Measurements from ENCODE around the gene OCEL1. TPM values are rescaled to one million over a fixed set of nuclear protein-coding genes. Genes with fewer than 3 reads are reported as not detected.

OCEL1 gene
- total and polyA plus RNA-seq, 2 donors (not counting 1 experiment from before 2014, with no cell fraction given), result 28.5 to 30.5 TPM

DNA sequence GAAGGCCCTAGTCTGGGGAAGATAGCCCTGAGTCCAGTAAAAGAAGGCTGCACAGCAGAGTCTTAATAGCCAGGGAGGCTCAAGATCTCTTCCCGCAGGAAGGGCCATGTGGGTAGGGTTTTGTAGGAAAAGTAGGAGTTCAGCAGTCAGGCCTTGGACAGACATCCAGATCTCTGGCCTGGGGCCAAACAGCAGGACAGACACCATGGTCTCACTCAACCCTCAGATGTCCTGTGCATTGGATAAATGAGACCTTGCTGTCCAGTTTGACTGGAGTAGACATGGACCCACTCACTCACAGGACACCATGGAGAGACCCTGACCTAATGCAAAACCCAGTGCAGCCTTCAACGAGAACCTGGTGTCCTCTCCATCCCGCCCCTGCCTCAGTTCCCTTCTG lies 3.9 kb downstream of the OCEL1 start:
- no peak overlapping the region for H3K27ac Mint-ChIP-seq
- H3K9me3 Mint-ChIP-seq (ENCODE audit: insufficient read depth), result no peaks in the 10 kb centered on the region
- 96% methylated on average over 3 of the region's 3 CpGs for WGBS (ENCODE audit: insufficient coverage)
- Histone ChIP-seq H3K9ac (ENCODE audit: low read length) (no peak overlapping the region), H3K4me2 (replicated peaks; ENCODE audit: low read depth, low read length, poor library complexity, severe bottlenecking) (no peak overlapping the region), H3K4me1 (ENCODE audit: control insufficient read depth in 2 of 2, insufficient read depth in 2 of 2, low read length in 2 of 2) (peaks cover 9 to 26% of the 10 kb centered on the region in 2 donors), H3K79me2 (ENCODE audit: control insufficient read depth, insufficient read depth, low read length) (peaks cover 7% of the 10 kb centered on the region), H2AFZ (ENCODE audit: insufficient read depth, low read depth, low read length, poor library complexity, severe bottlenecking) (no peak overlapping the region), H3K27ac (ENCODE audit: low read length in 2 of 2) (no peak overlapping the region), H3K9me3 (ENCODE audit: control extremely low read depth in 1 of 3, control insufficient read depth in 2 of 3, insufficient read depth in 1 of 3, low read length in 2 of 3) (peaks cover 0 to 6% (median 0%) of the 10 kb centered on the region in 3 donors), H3K36me3 (replicated peaks in 1 of 2; ENCODE audit: control extremely low read depth in 1 of 2, control insufficient read depth in 1 of 2, extremely low read depth in 1 of 2, insufficient read depth in 2 of 2, low read length in 1 of 2) (peaks cover 2 to 14% of the 10 kb centered on the region in 2 experiments), H3K4me3 (ENCODE audit: control extremely low read depth in 1 of 5, extremely low read depth in 1 of 5, insufficient read depth in 1 of 5, low read depth in 2 of 5, low read length in 4 of 5) (no peak overlapping the region), H3K27me3 (replicated peaks in 1 of 4; ENCODE audit: control extremely low read depth in 1 of 4, control insufficient read depth in 3 of 4, insufficient read depth in 4 of 4, low read length in 3 of 4) (no peaks in the 10 kb centered on the region), H4K20me1 (ENCODE audit: control insufficient read depth, insufficient read depth, low read length, poor library complexity, severe bottlenecking) (no peaks in the 10 kb centered on the region)
- CTCF ChIA-PET, result interaction anchor here (0.7 kb wide), 1 partner anchor 338 kb away, joined by 3 read pairs; no protein-coding TSS in a partner anchor
- no peak overlapping the region for H3K4me3 Mint-ChIP-seq
- H3K27me3 Mint-ChIP-seq, result no peaks in the 10 kb centered on the region
- TF ChIP-seq, protein P1, sequence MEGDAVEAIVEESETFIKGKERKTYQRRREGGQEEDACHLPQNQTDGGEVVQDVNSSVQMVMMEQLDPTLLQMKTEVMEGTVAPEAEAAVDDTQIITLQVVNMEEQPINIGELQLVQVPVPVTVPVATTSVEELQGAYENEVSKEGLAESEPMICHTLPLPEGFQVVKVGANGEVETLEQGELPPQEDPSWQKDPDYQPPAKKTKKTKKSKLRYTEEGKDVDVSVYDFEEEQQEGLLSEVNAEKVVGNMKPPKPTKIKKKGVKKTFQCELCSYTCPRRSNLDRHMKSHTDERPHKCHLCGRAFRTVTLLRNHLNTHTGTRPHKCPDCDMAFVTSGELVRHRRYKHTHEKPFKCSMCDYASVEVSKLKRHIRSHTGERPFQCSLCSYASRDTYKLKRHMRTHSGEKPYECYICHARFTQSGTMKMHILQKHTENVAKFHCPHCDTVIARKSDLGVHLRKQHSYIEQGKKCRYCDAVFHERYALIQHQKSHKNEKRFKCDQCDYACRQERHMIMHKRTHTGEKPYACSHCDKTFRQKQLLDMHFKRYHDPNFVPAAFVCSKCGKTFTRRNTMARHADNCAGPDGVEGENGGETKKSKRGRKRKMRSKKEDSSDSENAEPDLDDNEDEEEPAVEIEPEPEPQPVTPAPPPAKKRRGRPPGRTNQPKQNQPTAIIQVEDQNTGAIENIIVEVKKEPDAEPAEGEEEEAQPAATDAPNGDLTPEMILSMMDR (IDR thresholded peaks at IDR 0.05), result no peak
- TF ChIP-seq EZH2 (IDR thresholded peaks at IDR 0.05; ENCODE audit: borderline replicate concordance, insufficient read depth, low read depth, low read length, poor library complexity, severe bottlenecking), result no peak
- DNase-seq (no peak), ATAC-seq (ENCODE audit: low read depth) (no peak)
- POLR2A ChIA-PET, result no interaction called here
- peaks cover 17% of the 10 kb centered on the region for H3K4me1 Mint-ChIP-seq
- intact Hi-C loops (cut with micrococcal nuclease), result loop anchor here (5.0 kb wide), 2 partner anchors 93 to 1292 kb away; partner anchors contain the start of gene ELL

DNA sequence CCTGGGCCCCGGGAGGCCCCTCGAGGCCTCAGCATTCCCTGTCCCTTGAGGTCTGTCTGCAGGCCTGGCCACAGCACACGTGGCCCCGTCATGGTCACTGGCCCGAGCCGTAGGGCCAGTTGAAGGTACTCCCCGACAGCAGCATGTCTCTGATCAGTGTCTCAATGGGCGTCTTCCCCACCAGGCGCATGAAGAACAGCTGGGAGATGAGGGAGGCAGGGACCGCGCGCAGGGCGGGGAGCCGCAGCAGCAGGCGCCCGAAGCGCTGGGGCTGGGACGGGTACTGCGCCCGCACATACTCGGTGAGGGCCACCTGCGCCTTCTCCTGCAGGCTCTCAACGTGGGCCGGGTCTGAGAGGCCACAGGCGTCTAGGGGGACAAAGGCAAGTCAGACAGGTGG lies 6.2 kb downstream of the OCEL1 start:
- Mint-ChIP-seq H3K27ac (no peak overlapping the region), H3K4me1 (peaks cover 12% of the 10 kb centered on the region), H3K27me3 (no peaks in the 10 kb centered on the region), H3K9me3 (ENCODE audit: insufficient read depth) (no peaks in the 10 kb centered on the region), H3K4me3 (no peak overlapping the region)
- Histone ChIP-seq H4K20me1 (ENCODE audit: control insufficient read depth, insufficient read depth, low read length, poor library complexity, severe bottlenecking) (no peaks in the 10 kb centered on the region), H3K4me1 (ENCODE audit: control insufficient read depth in 2 of 2, insufficient read depth in 2 of 2, low read length in 2 of 2) (peaks cover 8 to 16% of the 10 kb centered on the region in 2 donors), H3K4me2 (replicated peaks; ENCODE audit: low read depth, low read length, poor library complexity, severe bottlenecking) (no peak overlapping the region), H3K36me3 (replicated peaks in 1 of 2; ENCODE audit: control extremely low read depth in 1 of 2, control insufficient read depth in 1 of 2, extremely low read depth in 1 of 2, insufficient read depth in 2 of 2, low read length in 1 of 2) (peaks cover 2 to 14% of the 10 kb centered on the region in 2 experiments), H2AFZ (ENCODE audit: insufficient read depth, low read depth, low read length, poor library complexity, severe bottlenecking) (no peak overlapping the region), H3K27me3 (replicated peaks in 1 of 4; ENCODE audit: control extremely low read depth in 1 of 4, control insufficient read depth in 3 of 4, insufficient read depth in 4 of 4, low read length in 3 of 4) (no peaks in the 10 kb centered on the region), H3K4me3 (ENCODE audit: control extremely low read depth in 1 of 5, extremely low read depth in 1 of 5, insufficient read depth in 1 of 5, low read depth in 2 of 5, low read length in 4 of 5) (no peak overlapping the region), H3K79me2 (ENCODE audit: control insufficient read depth, insufficient read depth, low read length) (peaks cover 7% of the 10 kb centered on the region), H3K27ac (ENCODE audit: low read length in 2 of 2) (no peak overlapping the region), H3K9me3 (ENCODE audit: control extremely low read depth in 1 of 3, control insufficient read depth in 2 of 3, insufficient read depth in 1 of 3, low read length in 2 of 3) (peaks cover 0 to 3% (median 0%) of the 10 kb centered on the region in 3 donors), H3K9ac (ENCODE audit: low read length) (no peak overlapping the region)
- intact Hi-C loops (cut with micrococcal nuclease), result no loop called here
- TF ChIP-seq, protein P1 (IDR thresholded peaks at IDR 0.05), result no peak
- no peak for TF ChIP-seq EZH2 (IDR thresholded peaks at IDR 0.05; ENCODE audit: borderline replicate concordance, insufficient read depth, low read depth, low read length, poor library complexity, severe bottlenecking)
- WGBS (ENCODE audit: insufficient coverage), result 98% methylated on average over 25 of the region's 25 CpGs
- ATAC-seq (ENCODE audit: low read depth) (no peak), DNase-seq (peak; percentile 12)
- CTCF ChIA-PET, result no interaction called here
- POLR2A ChIA-PET, result interaction anchor here (0.8 kb wide), 1 partner anchor 859 kb away, joined by 13 read pairs; no protein-coding TSS in a partner anchor

All from B cell (primary cell).